PC-3 (cell line): ENCODE data around the gene CXCL10. TPM values are rescaled to one million over a fixed set of nuclear protein-coding genes. Genes with fewer than 3 reads are reported as not detected.

Source experiments
- ATAC-seq: fragments of 200-7000 bp; cut with Tn5 transposase; 2 replicates; pipeline ENCODE4 v1.9.1; 2020; ENCODE audit warnings: mild to moderate bottlenecking, moderate library complexity
- Bru-seq: library from RNA; stranded (reverse); fragments of 400-500 nt; gene quantifications from one replicate; lab custom pipeline; 2021; lab: Mats Ljungman, UMichigan
- BruChase-seq, 2 experiments: library from RNA; stranded (reverse); fragments of 400-500 nt; gene quantifications; one replicate each; lab custom pipeline; 2021; lab: Mats Ljungman, UMichigan
- BruUV-seq: library from RNA; stranded (reverse); fragments of 400-500 nt; replicated peaks from 2 replicates; lab custom pipeline; 2021; lab: Mats Ljungman, UMichigan
- CTCF ChIA-PET: fragments of 300-600 bp; sonication (Branson Sonifier 250); formaldehyde crosslinking; loops from one replicate; lab custom pipeline; 2022; ENCODE audit warnings: antibody characterized with exemption; lab: Charles Lee
- POLR2A ChIA-PET: fragments of 300-600 bp; sonication (Branson Sonifier 250); formaldehyde crosslinking; loops from one replicate; lab custom pipeline; 2022; ENCODE audit warnings: antibody characterized with exemption; ENCODE audit not compliant: unreplicated experiment; lab: Charles Lee
- DNase-seq: peaks from one replicate; pipeline ENCODE4 v3.0.0-alpha.2; 2015
- H2AFZ ChIP-seq: fragments of 300-600 bp; sonication (generic); 2 replicates; pipeline ENCODE4 v1.6.0; 2016; ENCODE audit warnings: antibody characterized with exemption, low read length
- H3F3A ChIP-seq: fragments of 300-600 bp; sonication (generic); one replicate; pipeline ENCODE4 v1.6.0; 2017; ENCODE audit warnings: antibody characterized with exemption, low read length, control low read depth, mild to moderate bottlenecking; ENCODE audit not compliant: unreplicated experiment
- H3K27ac ChIP-seq: fragments of 300-600 bp; sonication (generic); 2 replicates; pipeline ENCODE4 v1.5.1; 2016; ENCODE audit warnings: mild to moderate bottlenecking, low read length
- H3K27me3 ChIP-seq: fragments of 300-600 bp; sonication (generic); 2 replicates; pipeline ENCODE4 v1.6.1; 2016; ENCODE audit warnings: low read length, mixed read lengths
- H3K36me3 ChIP-seq: fragments of 300-600 bp; sonication (generic); 2 replicates; pipeline ENCODE4 v1.6.1; 2016; ENCODE audit warnings: low read depth, mixed run types, low read length, mixed read lengths
- H3K4me1 ChIP-seq: fragments of 300-600 bp; sonication (generic); 2 replicates; pipeline ENCODE4 v1.5.1; 2016; ENCODE audit warnings: low read length; ENCODE audit not compliant: insufficient read depth
- H3K4me2 ChIP-seq: fragments of 300-600 bp; sonication (generic); 2 replicates; pipeline ENCODE4 v1.6.0; 2016; ENCODE audit warnings: low read length
- H3K4me3 ChIP-seq: fragments of 300-600 bp; sonication (generic); 2 replicates; pipeline ENCODE4 v1.5.1; 2016; ENCODE audit warnings: mild to moderate bottlenecking, low read length, mixed read lengths
- H3K79me2 ChIP-seq: fragments of 300-600 bp; sonication (generic); 2 replicates; pipeline ENCODE4 v1.6.1; 2017; ENCODE audit warnings: low read length, mixed read lengths
- H3K9ac ChIP-seq: fragments of 300-600 bp; sonication (generic); 2 replicates; pipeline ENCODE4 v1.6.0; 2016; ENCODE audit warnings: mild to moderate bottlenecking, low read length
- H3K9me2 ChIP-seq: fragments of 300-600 bp; sonication (generic); replicated peaks from 2 replicates; pipeline ENCODE4 v1.6.1; 2016; ENCODE audit warnings: mixed run types, low read length, mixed read lengths
- H3K9me3 ChIP-seq: fragments of 300-600 bp; sonication (generic); 2 replicates; pipeline ENCODE4 v1.6.1; 2016; ENCODE audit warnings: low read length, mixed read lengths
- H4K20me1 ChIP-seq: fragments of 300-600 bp; sonication (generic); 2 replicates; pipeline ENCODE4 v1.6.1; 2016; ENCODE audit warnings: low read length, mixed read lengths
- EZH2 ChIP-seq: fragments of 300-600 bp; sonication (generic); IDR thresholded peaks from one replicate; pipeline ENCODE4 v1.6.1; 2017; ENCODE audit warnings: antibody characterized with exemption, mild to moderate bottlenecking, low read length; ENCODE audit not compliant: unreplicated experiment
- EZH2phosphoT487 ChIP-seq: fragments of 300-600 bp; sonication (generic); IDR thresholded peaks from 2 replicates; pipeline ENCODE4 v1.6.1; 2018; ENCODE audit warnings: mild to moderate bottlenecking, antibody characterized with exemption, low read length, borderline replicate concordance
- intact Hi-C: fragments of 100-400 bp; cut with micrococcal nuclease; formaldehyde crosslinking; loops from 2 replicates; pipeline ENCODE4 v1.9.0; 2023
- long read RNA-seq: library from polyadenylated mRNA; unstranded; transcript quantifications from one replicate; pipeline ENCODE4 v2.0.0, GENCODE V29; 2021; ENCODE audit not compliant: unreplicated experiment
- total RNA-seq: library from RNA; depleted of rRNA; stranded (reverse); fragments of >200 nt; gene quantifications from 2 replicates; pipeline ENCODE4 v1.2.3, GENCODE V29; 2014; rRNA removed
- TF ChIP-seq, protein P1 (sequence below): fragments of 300-600 bp; sonication (generic); conservative IDR thresholded peaks from 2 replicates; pipeline ENCODE4 v1.5.1; 2017; ENCODE audit warnings: antibody characterized with exemption, low read depth, mild to moderate bottlenecking, low read length

The CXCL10 gene
- 0.81 TPM in 1 of 2 replicates, not detected in the other for total RNA-seq
- Bru-seq, nascent RNA: not detected
- BruChase-seq, experiment 1, labeled RNA remaining after a 6-hour chase: percentile 21 among the genes with signal in this experiment
- BruChase-seq, experiment 2, labeled RNA remaining after a 2-hour chase: percentile 31 among the genes with signal in this experiment
- long read RNA-seq, partial matches to known transcripts: 0 of 1 reads
- long read RNA-seq, other reads (novel, unspliced or antisense): 0 of 1 reads

DNA sequence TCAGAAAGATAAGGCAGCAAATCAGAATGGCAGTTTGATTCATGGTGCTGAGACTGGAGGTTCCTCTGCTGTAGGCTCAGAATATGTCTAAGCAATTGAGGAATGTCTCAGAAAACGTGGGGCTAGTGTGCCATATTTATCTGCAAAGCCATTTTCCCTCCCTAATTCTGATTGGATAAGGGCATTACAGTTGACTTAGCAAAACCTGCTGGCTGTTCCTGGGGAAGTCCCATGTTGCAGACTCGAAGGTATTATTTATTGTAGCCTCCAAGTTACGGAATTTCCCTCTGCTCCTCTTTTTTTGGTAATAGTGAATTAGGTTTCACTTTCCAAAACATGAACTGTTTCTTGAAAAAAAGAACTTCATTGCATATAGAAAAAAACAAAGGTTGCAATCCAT is at the start of gene CXCL10:
Gene CXCL10 (minus strand): TSS at position 109 of the 400 bp plus-strand sequence. CDS start 66 bp downstream, at position 43.
- CTCF ChIA-PET: no interaction called here
- H3K4me3 ChIP-seq: no peak within 1 kb of the TSS
- H3K36me3 ChIP-seq: no peaks in the 10 kb centered on the region
- H3K9ac ChIP-seq: no peak within 1 kb of the TSS
- no peaks in the 10 kb centered on the region for H3K4me1 ChIP-seq
- H4K20me1 ChIP-seq: no peaks in the 10 kb centered on the region
- H3K27me3 ChIP-seq: no peaks in the 10 kb centered on the region
- no peak within 1 kb of the TSS for H3K4me2 ChIP-seq
- BruUV-seq: no TSS peak
- H2AFZ ChIP-seq: no peak within 1 kb of the TSS
- H3F3A ChIP-seq: no peaks in the 10 kb centered on the region
- POLR2A ChIA-PET: no interaction called here
- intact Hi-C loops: no loop called here
- ATAC-seq (no peak), DNase-seq (no peak)
- H3K9me2 ChIP-seq: no peaks in the 10 kb centered on the region
- no peak within 1 kb of the TSS for H3K27ac ChIP-seq
- TF ChIP-seq EZH2phosphoT487: no peak
- no peak for TF ChIP-seq EZH2
- TF ChIP-seq, protein P1, sequence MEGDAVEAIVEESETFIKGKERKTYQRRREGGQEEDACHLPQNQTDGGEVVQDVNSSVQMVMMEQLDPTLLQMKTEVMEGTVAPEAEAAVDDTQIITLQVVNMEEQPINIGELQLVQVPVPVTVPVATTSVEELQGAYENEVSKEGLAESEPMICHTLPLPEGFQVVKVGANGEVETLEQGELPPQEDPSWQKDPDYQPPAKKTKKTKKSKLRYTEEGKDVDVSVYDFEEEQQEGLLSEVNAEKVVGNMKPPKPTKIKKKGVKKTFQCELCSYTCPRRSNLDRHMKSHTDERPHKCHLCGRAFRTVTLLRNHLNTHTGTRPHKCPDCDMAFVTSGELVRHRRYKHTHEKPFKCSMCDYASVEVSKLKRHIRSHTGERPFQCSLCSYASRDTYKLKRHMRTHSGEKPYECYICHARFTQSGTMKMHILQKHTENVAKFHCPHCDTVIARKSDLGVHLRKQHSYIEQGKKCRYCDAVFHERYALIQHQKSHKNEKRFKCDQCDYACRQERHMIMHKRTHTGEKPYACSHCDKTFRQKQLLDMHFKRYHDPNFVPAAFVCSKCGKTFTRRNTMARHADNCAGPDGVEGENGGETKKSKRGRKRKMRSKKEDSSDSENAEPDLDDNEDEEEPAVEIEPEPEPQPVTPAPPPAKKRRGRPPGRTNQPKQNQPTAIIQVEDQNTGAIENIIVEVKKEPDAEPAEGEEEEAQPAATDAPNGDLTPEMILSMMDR: no peak
- no peaks in the 10 kb centered on the region for H3K9me3 ChIP-seq
- H3K79me2 ChIP-seq: no peaks in the 10 kb centered on the region

DNA sequence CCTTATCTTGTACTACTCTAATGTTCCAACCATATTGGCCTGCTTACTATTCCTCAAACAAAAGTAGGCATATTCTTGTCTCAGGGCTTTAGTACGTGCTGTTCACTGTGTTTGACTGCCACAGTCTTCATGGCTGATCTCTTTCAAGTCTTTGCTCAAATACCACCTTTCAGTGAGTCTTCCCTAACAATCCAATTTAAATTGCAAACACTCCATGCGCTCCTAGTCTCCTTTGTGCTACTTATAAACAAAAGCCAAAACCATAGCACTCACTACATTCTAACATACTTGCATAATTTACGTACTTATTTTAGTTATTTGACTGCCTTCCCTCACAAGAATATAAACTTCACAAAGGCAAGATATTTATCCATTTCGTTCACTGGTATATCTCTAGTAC is 49.5 kb upstream of the CXCL10 start:
- no peaks in the 10 kb centered on the region for H3K79me2 ChIP-seq
- no peaks in the 10 kb centered on the region for H3K27me3 ChIP-seq
- H3K4me2 ChIP-seq: no peak overlapping the region
- no peaks in the 10 kb centered on the region for H3K9me2 ChIP-seq
- BruUV-seq: no TSS peak
- ATAC-seq: no peak
- ChIA-PET CTCF (no interaction called here), POLR2A (no interaction called here)
- no peaks in the 10 kb centered on the region for H3K36me3 ChIP-seq
- no peaks in the 10 kb centered on the region for H3K4me1 ChIP-seq
- H2AFZ ChIP-seq: no peak overlapping the region
- no peaks in the 10 kb centered on the region for H3K9me3 ChIP-seq
- H3K9ac ChIP-seq: no peak overlapping the region
- no peak for DNase-seq
- H3K4me3 ChIP-seq: no peak overlapping the region
- no peaks in the 10 kb centered on the region for H4K20me1 ChIP-seq
- TF ChIP-seq, protein P1: no peak
- TF ChIP-seq EZH2 (no peak), EZH2phosphoT487 (no peak)
- intact Hi-C loops: no loop called here
- no peak overlapping the region for H3K27ac ChIP-seq
- H3F3A ChIP-seq: no peaks in the 10 kb centered on the region

DNA sequence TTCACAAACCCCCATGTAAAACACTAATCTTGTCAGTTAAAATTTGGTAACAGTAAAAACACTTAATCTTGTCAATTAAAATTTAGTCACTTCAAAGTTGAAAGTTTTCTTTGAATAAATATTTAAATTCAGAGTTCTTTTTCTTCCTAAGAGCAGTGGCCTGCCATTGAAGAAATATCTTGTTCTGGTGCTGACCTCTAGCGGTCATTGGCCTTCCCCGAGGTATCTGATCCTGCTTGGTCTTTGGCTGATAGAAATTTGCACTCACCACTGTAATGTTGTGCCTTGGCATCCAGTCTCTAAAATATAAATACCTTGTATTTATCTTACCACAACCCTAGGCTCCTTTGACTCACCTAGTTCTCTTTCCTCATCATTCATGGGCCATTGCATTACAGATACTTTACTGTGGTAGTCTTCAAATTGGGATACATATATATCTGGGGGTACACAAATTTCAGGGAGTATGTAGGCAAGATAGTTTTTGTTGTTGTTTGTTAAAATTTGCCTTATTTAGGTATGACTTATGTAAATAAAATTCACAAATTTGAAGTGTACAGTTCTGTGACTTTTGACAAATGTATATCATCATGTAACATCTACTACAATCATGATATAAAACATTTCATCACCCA is 44.5 kb upstream of the CXCL10 start:
- TF ChIP-seq EZH2: no peak
- TF ChIP-seq, protein P1: peak; percentile 80
- no peak for TF ChIP-seq EZH2phosphoT487
- H3K27ac ChIP-seq: no peak overlapping the region
- POLR2A ChIA-PET: no interaction called here
- no peaks in the 10 kb centered on the region for H4K20me1 ChIP-seq
- H3K27me3 ChIP-seq: no peaks in the 10 kb centered on the region
- H3K9ac ChIP-seq: no peak overlapping the region
- peak; percentile 80 for DNase-seq
- no peaks in the 10 kb centered on the region for H3K4me1 ChIP-seq
- H3K9me2 ChIP-seq: no peaks in the 10 kb centered on the region
- no peaks in the 10 kb centered on the region for H3K36me3 ChIP-seq
- H3K4me3 ChIP-seq: no peak overlapping the region
- no peak overlapping the region for H2AFZ ChIP-seq
- CTCF ChIA-PET: no interaction called here
- peak; percentile 94 for ATAC-seq
- H3K79me2 ChIP-seq: no peaks in the 10 kb centered on the region
- no peaks in the 10 kb centered on the region for H3F3A ChIP-seq
- no peak overlapping the region for H3K4me2 ChIP-seq
- no TSS peak for BruUV-seq
- no peaks in the 10 kb centered on the region for H3K9me3 ChIP-seq
- intact Hi-C loops: loop anchor here (1.0 kb wide), 2 partner anchors 72 to 151 kb away; no protein-coding TSS in a partner anchor
